HCT116 (cell line): ENCODE data around the gene PARP6. TPM values are rescaled to one million over a fixed set of nuclear protein-coding genes. Genes with fewer than 3 reads are reported as not detected.

Experiments
- ATAC-seq: fragments of 200-7000 bp; cut with Tn5 transposase; 2 replicates; pipeline ENCODE4 v1.9.1; 2020; ENCODE audit warnings: mild to moderate bottlenecking, moderate library complexity
- BruUV-seq: library from RNA; stranded (reverse); fragments of 400-500 nt; replicated peaks from 2 replicates; lab custom pipeline; 2021; lab: Mats Ljungman, UMichigan
- CTCF ChIA-PET: fragments of 300-600 bp; sonication (Branson Sonifier 250); formaldehyde crosslinking; loops from one replicate; lab custom pipeline; 2021; ENCODE audit warnings: antibody characterized with exemption; lab: Charles Lee
- POLR2A ChIA-PET: fragments of 300-600, 350-600 bp; sonication (Branson Sonifier 250); formaldehyde crosslinking; loops from one replicate; lab custom pipeline; 2021; ENCODE audit warnings: antibody characterized with exemption; lab: Charles Lee
- RAD21 ChIA-PET, 2 experiments: fragments of 300-600 bp; sonication (Branson Sonifier 250); formaldehyde crosslinking; loops; one replicate each; lab custom pipeline; 2023; ENCODE audit warnings: low total read pairs in 2 of 2; ENCODE audit not compliant: uncharacterized antibody in 2 of 2, unreplicated experiment in 2 of 2, low non-redundant PET in 1 of 2; lab: Charles Lee
- DNase-seq: peaks from one replicate; pipeline ENCODE4 v3.0.0-alpha.2; 2010; ENCODE audit warnings: low read depth, low spot score
- H2AFZ ChIP-seq: fragments of 200-600 bp; shearing (Covaris generic), sonication (generic); 2 replicates; pipeline ENCODE4 v1.6.1; 2017; ENCODE audit warnings: low read depth, mixed run types, mixed read lengths, antibody characterized with exemption, low read length; ENCODE audit not compliant: poor library complexity, severe bottlenecking
- H3K27ac ChIP-seq: 2 replicates; pipeline ENCODE4 v1.5.1; 2012; ENCODE audit warnings: low read depth, low read length
- H3K27me3 ChIP-seq: fragments of 200-600 bp; sonication (generic); 2 replicates; pipeline ENCODE4 v1.6.1; 2016; ENCODE audit warnings: mixed run types, low read length, mixed read lengths; ENCODE audit not compliant: insufficient read depth
- H3K36me3 ChIP-seq, 2 experiments: fragments of 200-500 bp in 1 of 2; fragments of 200-600 bp in 1 of 2; sonication (Bioruptor generic) in 1 of 2; sonication (generic) in 1 of 2; 2 replicates each; pipeline versions ENCODE4 v1.5.1 to v1.6.1; 2014 to 2016; ENCODE audit warnings: low read length in 2 of 2, inconsistent platforms in 1 of 2, mixed read lengths in 1 of 2, mixed run types in 1 of 2; ENCODE audit not compliant: insufficient read depth in 2 of 2, control insufficient read depth in 1 of 2
- H3K4me1 ChIP-seq, 2 experiments: fragments of 200-600 bp in 1 of 2; sonication (generic) in 1 of 2; 2 replicates each; pipeline versions ENCODE4 v1.5.1 to v1.6.1; 2012 to 2017; ENCODE audit warnings: low read length in 2 of 2, inconsistent platforms in 1 of 2, mild to moderate bottlenecking in 1 of 2, mixed read lengths in 1 of 2, mixed run types in 1 of 2, moderate library complexity in 1 of 2; ENCODE audit not compliant: insufficient read depth in 2 of 2, control insufficient read depth in 1 of 2
- H3K4me2 ChIP-seq: fragments of 200-600 bp; sonication (generic); 2 replicates; pipeline ENCODE4 v1.6.1; 2017; ENCODE audit warnings: mixed run types, low read length, mixed read lengths
- H3K4me3 ChIP-seq, 2 experiments: fragments of 200-600 bp in 1 of 2; sonication (generic) in 1 of 2; replicated peaks in 1 of 2; 2 replicates each; pipeline ENCODE4 v1.5.1; 2011 to 2016; ENCODE audit warnings: low read length in 2 of 2, control low read depth in 1 of 2, low read depth in 1 of 2, mild to moderate bottlenecking in 1 of 2, mixed read lengths in 1 of 2, mixed run types in 1 of 2
- H3K79me2 ChIP-seq: fragments of 200-600 bp; sonication (generic); 2 replicates; pipeline ENCODE4 v1.6.1; 2017; ENCODE audit warnings: mild to moderate bottlenecking, mixed run types, low read length, moderate library complexity, mixed read lengths; ENCODE audit not compliant: insufficient read depth
- H3K9ac ChIP-seq: fragments of 200-600 bp; sonication (generic); 2 replicates; pipeline ENCODE4 v1.6.1; 2016; ENCODE audit warnings: low read length, mixed read lengths
- H3K9me2 ChIP-seq: fragments of 200-600 bp; sonication (generic), shearing (Covaris generic); 2 replicates; pipeline ENCODE4 v1.6.1; 2017; ENCODE audit warnings: mixed run types, mild to moderate bottlenecking, moderate library complexity; ENCODE audit not compliant: insufficient read depth
- H3K9me3 ChIP-seq, 2 experiments: fragments of 200-500 bp in 1 of 2; fragments of 200-600 bp in 1 of 2; sonication (Bioruptor generic) in 1 of 2; sonication (generic) in 1 of 2; 2 replicates each; pipeline ENCODE4 v1.6.1; 2014 to 2017; ENCODE audit warnings: low read length in 2 of 2, mixed read lengths in 2 of 2, inconsistent platforms in 1 of 2, low read depth in 1 of 2, mild to moderate bottlenecking in 1 of 2, mixed run types in 1 of 2, moderate library complexity in 1 of 2; ENCODE audit not compliant: control insufficient read depth in 1 of 2, insufficient read depth in 1 of 2
- H4K20me1 ChIP-seq: fragments of 200-600 bp; sonication (generic), shearing (Covaris generic); 2 replicates; pipeline ENCODE4 v1.6.1; 2017; ENCODE audit warnings: mixed run types, mild to moderate bottlenecking, moderate library complexity; ENCODE audit not compliant: insufficient read depth
- EZH2 ChIP-seq: fragments of 200-600 bp; sonication (generic); IDR thresholded peaks from 2 replicates; pipeline ENCODE4 v1.6.1; 2017; ENCODE audit warnings: antibody characterized with exemption, mixed run types
- FOSL1 ChIP-seq: IDR thresholded peaks from 2 replicates; pipeline ENCODE4 v1.6.1; 2012; ENCODE audit warnings: low read depth
- JUND ChIP-seq: IDR thresholded peaks from 2 replicates; pipeline ENCODE4 v1.6.1; 2012
- POLR2AphosphoS5 ChIP-seq: IDR thresholded peaks from 2 replicates; pipeline ENCODE4 v1.6.1; 2011; ENCODE audit warnings: mild to moderate bottlenecking, low read depth, low read length, moderate library complexity
- RAD21 ChIP-seq: IDR thresholded peaks from 2 replicates; pipeline ENCODE4 v1.6.1; 2012; ENCODE audit warnings: low read depth, mild to moderate bottlenecking
- SIN3A ChIP-seq: IDR thresholded peaks from 2 replicates; pipeline ENCODE4 v1.6.1; 2012; ENCODE audit warnings: low read depth
- TCF7L2 ChIP-seq: IDR thresholded peaks from 2 replicates; pipeline ENCODE4 v1.7.0; 2011; ENCODE audit warnings: borderline replicate concordance, inconsistent platforms; ENCODE audit not compliant: insufficient read depth, insufficient read length; ENCODE audit errors: extremely low read depth
- YY1 ChIP-seq: IDR thresholded peaks from 2 replicates; pipeline ENCODE4 v1.6.1; 2011; ENCODE audit warnings: low read length, low read depth, moderate library complexity, mild to moderate bottlenecking; ENCODE audit not compliant: insufficient replicate concordance; ENCODE audit errors: extremely low read depth
- ZNF274 ChIP-seq: fragments of 200-500 bp; sonication (Bioruptor generic); IDR thresholded peaks from 2 replicates; pipeline ENCODE4 v1.6.1; 2014; ENCODE audit warnings: mild to moderate bottlenecking, low read depth, low read length, inconsistent platforms
- intact Hi-C: fragments of 100-400 bp; cut with micrococcal nuclease; formaldehyde crosslinking; loops from 2 replicates; pipeline ENCODE4 v1.10.0; 2022
- total RNA-seq: library from RNA; stranded (reverse); gene quantifications from one replicate; pipeline ENCODE4 v1.2.1, GENCODE V29; 2021; ENCODE audit not compliant: unreplicated experiment
- TF ChIP-seq, protein P1 (sequence below), 3 experiments: fragments of 200-600 bp in 1 of 3; sonication (generic) in 1 of 3; IDR thresholded peaks in 2 of 3; conservative IDR thresholded peaks in 1 of 3; 2 replicates each; pipeline ENCODE4 v1.5.1; 2012 to 2017; ENCODE audit warnings: low read depth in 2 of 3, low read length in 2 of 3, antibody characterized with exemption in 1 of 3, borderline replicate concordance in 1 of 3, control low read depth in 1 of 3, mild to moderate bottlenecking in 1 of 3, mixed read lengths in 1 of 3, mixed run types in 1 of 3, moderate library complexity in 1 of 3; ENCODE audit not compliant: insufficient read depth in 1 of 3
- TF ChIP-seq, protein P2 (sequence below): IDR thresholded peaks from 2 replicates; pipeline ENCODE4 v1.6.1; 2012
- TF ChIP-seq, protein P3 (sequence below): IDR thresholded peaks from 2 replicates; pipeline ENCODE4 v1.6.1; 2012; ENCODE audit warnings: low read depth
- TF ChIP-seq, protein P4 (sequence below): IDR thresholded peaks from 2 replicates; pipeline ENCODE4 v1.6.1; 2011; ENCODE audit warnings: mild to moderate bottlenecking, low read length, moderate library complexity; ENCODE audit not compliant: insufficient replicate concordance; ENCODE audit errors: extremely low read depth

The PARP6 gene
- total RNA-seq, 1 experiment from 2014 or later: 67.9 TPM

DNA sequence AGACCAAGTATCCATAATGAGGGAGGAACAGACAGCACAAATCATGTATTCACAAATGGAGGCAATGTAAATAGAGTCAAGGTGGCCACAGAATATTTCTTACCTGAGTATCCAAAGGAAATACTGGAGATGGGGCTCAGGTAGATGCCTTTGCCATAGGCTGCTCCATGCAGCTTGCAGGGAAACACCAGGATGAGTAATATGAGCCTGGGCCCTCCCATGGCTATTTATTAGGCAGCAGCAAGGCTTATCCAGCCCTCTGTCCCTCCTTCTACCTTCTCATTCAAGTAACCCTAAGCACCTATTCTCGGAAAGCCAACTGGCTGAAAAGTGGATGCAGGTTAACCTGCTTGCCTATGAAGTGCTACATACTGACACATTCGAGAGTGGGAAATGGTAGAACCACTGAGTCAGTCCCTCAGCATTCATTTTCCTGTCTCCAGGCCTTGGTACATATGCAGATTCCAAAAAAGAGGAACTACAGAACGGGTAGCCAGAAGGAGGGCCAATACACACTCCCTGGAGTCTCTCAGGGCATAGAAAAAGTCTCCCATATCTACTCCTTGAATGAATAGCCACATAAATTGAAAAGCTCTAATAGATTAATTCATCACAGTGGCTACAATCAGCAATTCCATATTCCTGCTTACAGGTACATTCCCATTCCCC lies 23.1 kb downstream of the PARP6 start:
- Histone ChIP-seq H3K9ac (no peak overlapping the region), H3K4me2 (no peak overlapping the region), H3K4me3 (no peak overlapping the region), H3K4me1 (no peaks in the 10 kb centered on the region), H2AFZ (no peak overlapping the region), H3K27me3 (no peaks in the 10 kb centered on the region), H3K79me2 (no peaks in the 10 kb centered on the region), H3K9me3 (no peaks in the 10 kb centered on the region), H3K27ac (no peak overlapping the region), H4K20me1 (no peaks in the 10 kb centered on the region), H3K9me2 (no peaks in the 10 kb centered on the region), H3K36me3 (peaks cover 35 to 50% of the 10 kb centered on the region in 2 experiments; a peak in 3 of 4 replicates)
- no peak for TF ChIP-seq EZH2
- no peak for TF ChIP-seq JUND
- TF ChIP-seq, protein P1, sequence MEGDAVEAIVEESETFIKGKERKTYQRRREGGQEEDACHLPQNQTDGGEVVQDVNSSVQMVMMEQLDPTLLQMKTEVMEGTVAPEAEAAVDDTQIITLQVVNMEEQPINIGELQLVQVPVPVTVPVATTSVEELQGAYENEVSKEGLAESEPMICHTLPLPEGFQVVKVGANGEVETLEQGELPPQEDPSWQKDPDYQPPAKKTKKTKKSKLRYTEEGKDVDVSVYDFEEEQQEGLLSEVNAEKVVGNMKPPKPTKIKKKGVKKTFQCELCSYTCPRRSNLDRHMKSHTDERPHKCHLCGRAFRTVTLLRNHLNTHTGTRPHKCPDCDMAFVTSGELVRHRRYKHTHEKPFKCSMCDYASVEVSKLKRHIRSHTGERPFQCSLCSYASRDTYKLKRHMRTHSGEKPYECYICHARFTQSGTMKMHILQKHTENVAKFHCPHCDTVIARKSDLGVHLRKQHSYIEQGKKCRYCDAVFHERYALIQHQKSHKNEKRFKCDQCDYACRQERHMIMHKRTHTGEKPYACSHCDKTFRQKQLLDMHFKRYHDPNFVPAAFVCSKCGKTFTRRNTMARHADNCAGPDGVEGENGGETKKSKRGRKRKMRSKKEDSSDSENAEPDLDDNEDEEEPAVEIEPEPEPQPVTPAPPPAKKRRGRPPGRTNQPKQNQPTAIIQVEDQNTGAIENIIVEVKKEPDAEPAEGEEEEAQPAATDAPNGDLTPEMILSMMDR (IDR thresholded peaks at IDR 0.05 in 2 of 3, conservative IDR thresholded peaks at IDR 0.05 in 1 of 3; ENCODE audit: borderline replicate concordance in 1 of 3, insufficient read depth in 1 of 3, low read depth in 2 of 3, low read length in 2 of 3): no peak
- TF ChIP-seq, protein P2, sequence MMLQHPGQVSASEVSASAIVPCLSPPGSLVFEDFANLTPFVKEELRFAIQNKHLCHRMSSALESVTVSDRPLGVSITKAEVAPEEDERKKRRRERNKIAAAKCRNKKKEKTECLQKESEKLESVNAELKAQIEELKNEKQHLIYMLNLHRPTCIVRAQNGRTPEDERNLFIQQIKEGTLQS: no peak
- no peak for TF ChIP-seq ZNF274
- TF ChIP-seq RAD21: no peak
- TF ChIP-seq, protein P3, sequence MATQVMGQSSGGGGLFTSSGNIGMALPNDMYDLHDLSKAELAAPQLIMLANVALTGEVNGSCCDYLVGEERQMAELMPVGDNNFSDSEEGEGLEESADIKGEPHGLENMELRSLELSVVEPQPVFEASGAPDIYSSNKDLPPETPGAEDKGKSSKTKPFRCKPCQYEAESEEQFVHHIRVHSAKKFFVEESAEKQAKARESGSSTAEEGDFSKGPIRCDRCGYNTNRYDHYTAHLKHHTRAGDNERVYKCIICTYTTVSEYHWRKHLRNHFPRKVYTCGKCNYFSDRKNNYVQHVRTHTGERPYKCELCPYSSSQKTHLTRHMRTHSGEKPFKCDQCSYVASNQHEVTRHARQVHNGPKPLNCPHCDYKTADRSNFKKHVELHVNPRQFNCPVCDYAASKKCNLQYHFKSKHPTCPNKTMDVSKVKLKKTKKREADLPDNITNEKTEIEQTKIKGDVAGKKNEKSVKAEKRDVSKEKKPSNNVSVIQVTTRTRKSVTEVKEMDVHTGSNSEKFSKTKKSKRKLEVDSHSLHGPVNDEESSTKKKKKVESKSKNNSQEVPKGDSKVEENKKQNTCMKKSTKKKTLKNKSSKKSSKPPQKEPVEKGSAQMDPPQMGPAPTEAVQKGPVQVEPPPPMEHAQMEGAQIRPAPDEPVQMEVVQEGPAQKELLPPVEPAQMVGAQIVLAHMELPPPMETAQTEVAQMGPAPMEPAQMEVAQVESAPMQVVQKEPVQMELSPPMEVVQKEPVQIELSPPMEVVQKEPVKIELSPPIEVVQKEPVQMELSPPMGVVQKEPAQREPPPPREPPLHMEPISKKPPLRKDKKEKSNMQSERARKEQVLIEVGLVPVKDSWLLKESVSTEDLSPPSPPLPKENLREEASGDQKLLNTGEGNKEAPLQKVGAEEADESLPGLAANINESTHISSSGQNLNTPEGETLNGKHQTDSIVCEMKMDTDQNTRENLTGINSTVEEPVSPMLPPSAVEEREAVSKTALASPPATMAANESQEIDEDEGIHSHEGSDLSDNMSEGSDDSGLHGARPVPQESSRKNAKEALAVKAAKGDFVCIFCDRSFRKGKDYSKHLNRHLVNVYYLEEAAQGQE: no peak
- TF ChIP-seq TCF7L2: no peak
- no peak for TF ChIP-seq YY1
- no peak for TF ChIP-seq FOSL1
- TF ChIP-seq, protein P4, sequence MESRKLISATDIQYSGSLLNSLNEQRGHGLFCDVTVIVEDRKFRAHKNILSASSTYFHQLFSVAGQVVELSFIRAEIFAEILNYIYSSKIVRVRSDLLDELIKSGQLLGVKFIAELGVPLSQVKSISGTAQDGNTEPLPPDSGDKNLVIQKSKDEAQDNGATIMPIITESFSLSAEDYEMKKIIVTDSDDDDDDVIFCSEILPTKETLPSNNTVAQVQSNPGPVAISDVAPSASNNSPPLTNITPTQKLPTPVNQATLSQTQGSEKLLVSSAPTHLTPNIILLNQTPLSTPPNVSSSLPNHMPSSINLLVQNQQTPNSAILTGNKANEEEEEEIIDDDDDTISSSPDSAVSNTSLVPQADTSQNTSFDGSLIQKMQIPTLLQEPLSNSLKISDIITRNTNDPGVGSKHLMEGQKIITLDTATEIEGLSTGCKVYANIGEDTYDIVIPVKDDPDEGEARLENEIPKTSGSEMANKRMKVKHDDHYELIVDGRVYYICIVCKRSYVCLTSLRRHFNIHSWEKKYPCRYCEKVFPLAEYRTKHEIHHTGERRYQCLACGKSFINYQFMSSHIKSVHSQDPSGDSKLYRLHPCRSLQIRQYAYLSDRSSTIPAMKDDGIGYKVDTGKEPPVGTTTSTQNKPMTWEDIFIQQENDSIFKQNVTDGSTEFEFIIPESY: no peak
- TF ChIP-seq SIN3A: no peak
- no peak for TF ChIP-seq POLR2AphosphoS5
- intact Hi-C loops: no loop called here
- no TSS peak for BruUV-seq
- POLR2A ChIA-PET: no interaction called here
- RAD21 ChIA-PET: no interaction called here
- no peak for ATAC-seq
- CTCF ChIA-PET: no interaction called here
- DNase-seq: no peak
